Fibroblast of lung (primary cell): ENCODE results near the gene SEMA4G. TPM values are rescaled to one million over a fixed set of nuclear protein-coding genes. Genes with fewer than 3 reads are reported as not detected.
A peak's percentile ranks its signal among the peaks of the same experiment; 100 is the strongest.

Source experiments
- DNase-seq, 2 donors: peaks; one replicate each; pipeline versions ENCODE4 v3.0.0 to v3.0.0-alpha.2; 2010; ENCODE audit warnings: low read depth in 2 of 2
- H2AFZ ChIP-seq: 2 replicates; pipeline ENCODE4 v1.5.1; 2012; ENCODE audit warnings: low read length, control low read depth, inconsistent platforms
- H3K27ac ChIP-seq: 2 replicates; pipeline ENCODE4 v1.5.1; 2011; ENCODE audit warnings: low read length, control low read depth; ENCODE audit not compliant: insufficient read depth
- H3K27me3 ChIP-seq: 2 replicates; pipeline ENCODE4 v1.5.1; 2011; ENCODE audit warnings: mild to moderate bottlenecking, low read length; ENCODE audit not compliant: control insufficient read depth, insufficient read depth
- H3K36me3 ChIP-seq: 2 replicates; pipeline ENCODE4 v1.5.1; 2011; ENCODE audit warnings: low read length; ENCODE audit not compliant: control insufficient read depth, insufficient read depth
- H3K4me1 ChIP-seq: 2 replicates; pipeline ENCODE4 v1.5.1; 2011; ENCODE audit warnings: low read length; ENCODE audit not compliant: control insufficient read depth, insufficient read depth; ENCODE audit errors: extremely low read depth
- H3K4me2 ChIP-seq: 2 replicates; pipeline ENCODE4 v1.5.1; 2011; ENCODE audit warnings: low read length, control low read depth; ENCODE audit not compliant: insufficient read depth; ENCODE audit errors: extremely low read depth
- H3K4me3 ChIP-seq, 4 experiments: fragments of 200-600 bp in 1 of 4; sonication (generic) in 1 of 4; replicated peaks in 1 of 4; 2 replicates each; pipeline ENCODE4 v1.5.1; 2011 to 2016; ENCODE audit warnings: low read length in 4 of 4, low read depth in 3 of 4, mild to moderate bottlenecking in 3 of 4, control low read depth in 2 of 4, inconsistent platforms in 1 of 4, mixed read lengths in 1 of 4; ENCODE audit not compliant: insufficient read depth in 1 of 4; ENCODE audit errors: control extremely low read depth in 1 of 4
- H3K79me2 ChIP-seq: 2 replicates; pipeline ENCODE4 v1.5.1; 2012; ENCODE audit warnings: mild to moderate bottlenecking, low read length, inconsistent platforms; ENCODE audit not compliant: control insufficient read depth, insufficient read depth
- H3K9ac ChIP-seq: 2 replicates; pipeline ENCODE4 v1.5.1; 2011; ENCODE audit warnings: mild to moderate bottlenecking, low read length, control low read depth; ENCODE audit not compliant: insufficient read depth
- H3K9me3 ChIP-seq: 2 replicates; pipeline ENCODE4 v1.5.1; 2012; ENCODE audit warnings: low read depth, low read length; ENCODE audit not compliant: control insufficient read depth, insufficient read depth
- H4K20me1 ChIP-seq: 2 replicates; pipeline ENCODE4 v1.5.1; 2011; ENCODE audit warnings: low read length; ENCODE audit not compliant: control insufficient read depth, insufficient read depth; ENCODE audit errors: extremely low read depth
- CTCF ChIP-seq, 2 donors: IDR thresholded peaks in 1 of 2; conservative IDR thresholded peaks in 1 of 2; 1 replicate in 1 of 2; 2 replicates in 1 of 2; pipeline ENCODE4 v1.5.1; 2011 to 2012; ENCODE audit warnings: low read length in 2 of 2, control low read depth in 1 of 2, inconsistent platforms in 1 of 2, low read depth in 1 of 2, mild to moderate bottlenecking in 1 of 2
- EZH2 ChIP-seq: IDR thresholded peaks from 2 replicates; pipeline ENCODE4 v1.5.1; 2012; ENCODE audit warnings: low read length, control low read depth, mild to moderate bottlenecking; ENCODE audit errors: missing control alignments
- polyA plus RNA-seq, 2 donors: library from polyadenylated mRNA; depleted of rRNA in 1 of 2; stranded (reverse) in 1 of 2; unstranded in 1 of 2; fragments of >200 nt; gene quantifications; 2 replicates each; pipeline ENCODE4 v1.2.1, GENCODE V29; 2011 to 2012; ENCODE audit warnings: missing spikeins in 1 of 2
- total RNA-seq: library from RNA; depleted of rRNA; stranded (reverse); fragments of >200 nt; gene quantifications from 2 replicates; pipeline ENCODE4 v1.2.1, GENCODE V29; 2014

The SEMA4G gene
- total and polyA plus RNA-seq, 2 donors (not counting 1 experiment from before 2014, with no cell fraction given), result 1.8 to 3.2 TPM

- peak overlapping the region; percentile 99 for H3K27ac ChIP-seq
- peaks cover 50% of the 10 kb centered on the region for H3K79me2 ChIP-seq
- peak overlapping the region; percentile 99 for H3K4me2 ChIP-seq
- TF ChIP-seq EZH2 (no peak), CTCF (conservative IDR thresholded peaks at IDR 0.05 in 1 of 2, IDR thresholded peaks at IDR 0.05 in 1 of 2; ENCODE audit: low read depth in 1 of 2, low read length in 2 of 2) (no peak)
- peaks cover 27% of the 10 kb centered on the region for H3K4me1 ChIP-seq
- H3K27me3 ChIP-seq, result no peaks in the 10 kb centered on the region
- H3K9me3 ChIP-seq, result no peaks in the 10 kb centered on the region
- peak overlapping the region; percentile 75 to 98 (median 89) for H3K4me3 ChIP-seq
- peak overlapping the region; percentile 95 for H3K9ac ChIP-seq
- H4K20me1 ChIP-seq, result peaks cover 2% of the 10 kb centered on the region
- H3K36me3 ChIP-seq, result peaks cover 26% of the 10 kb centered on the region
- H2AFZ ChIP-seq, result no peak overlapping the region
- DNase-seq, result peak in 1 of 2 donors; percentile 30
These were observed 31.0 kb downstream of the SEMA4G start for GRCh38 chr10:101000127-101000914.

GRCh38 chr10:101000915-101001658 lies 31.8 kb downstream of the SEMA4G start:
- H3K4me2 ChIP-seq, result peak overlapping the region; percentile 99
- TF ChIP-seq EZH2, result no peak
- TF ChIP-seq CTCF (conservative IDR thresholded peaks at IDR 0.05 in 1 of 2, IDR thresholded peaks at IDR 0.05 in 1 of 2; ENCODE audit: low read depth in 1 of 2, low read length in 2 of 2), result no peak
- no peaks in the 10 kb centered on the region for H3K27me3 ChIP-seq
- H3K79me2 ChIP-seq, result peaks cover 52% of the 10 kb centered on the region
- peaks cover 34% of the 10 kb centered on the region for H3K36me3 ChIP-seq
- no peaks in the 10 kb centered on the region for H3K9me3 ChIP-seq
- DNase-seq, result peak; percentile 93 to 94
- peaks cover 27% of the 10 kb centered on the region for H3K4me1 ChIP-seq
- H3K4me3 ChIP-seq, result peak overlapping the region; percentile 75 to 98 (median 89)
- H3K27ac ChIP-seq, result peak overlapping the region; percentile 99
- peaks cover 2% of the 10 kb centered on the region for H4K20me1 ChIP-seq
- peak overlapping the region; percentile 95 for H3K9ac ChIP-seq
- no peak overlapping the region for H2AFZ ChIP-seq

GRCh38 chr10:101001659-101002035 lies 32.3 kb downstream of the SEMA4G start:
- Histone ChIP-seq H3K36me3 (peaks cover 36% of the 10 kb centered on the region), H3K79me2 (peaks cover 52% of the 10 kb centered on the region), H4K20me1 (peaks cover 2% of the 10 kb centered on the region), H3K4me1 (peaks cover 27% of the 10 kb centered on the region), H3K4me3 (peak overlapping the region; percentile 48 to 98 (median 89)), H2AFZ (no peak overlapping the region), H3K27ac (peak overlapping the region; percentile 99), H3K27me3 (no peaks in the 10 kb centered on the region), H3K9me3 (no peaks in the 10 kb centered on the region), H3K4me2 (peak overlapping the region; percentile 99), H3K9ac (peak overlapping the region; percentile 60)
- no peak for DNase-seq
- no peak for TF ChIP-seq EZH2
- TF ChIP-seq CTCF (conservative IDR thresholded peaks at IDR 0.05 in 1 of 2, IDR thresholded peaks at IDR 0.05 in 1 of 2; ENCODE audit: low read depth in 1 of 2, low read length in 2 of 2), result no peak
